IPS-18a (cell line): ENCODE data around the gene P2RY2.

Experiments used
- H3K27ac ChIP-seq: one replicate; pipeline ENCODE4 v1.5.1; 2013; ENCODE audit warnings: low read length
- H3K27me3 ChIP-seq: one replicate; pipeline ENCODE4 v1.6.1; 2013; ENCODE audit warnings: mild to moderate bottlenecking, low read length; ENCODE audit not compliant: control insufficient read depth, insufficient read depth
- H3K36me3 ChIP-seq: one replicate; pipeline ENCODE4 v1.6.1; 2013; ENCODE audit warnings: low read depth, low read length; ENCODE audit not compliant: control insufficient read depth
- H3K4me1 ChIP-seq: one replicate; pipeline ENCODE4 v1.6.1; 2013; ENCODE audit warnings: low read depth, low read length; ENCODE audit not compliant: control insufficient read depth
- H3K4me3 ChIP-seq: one replicate; pipeline ENCODE4 v1.5.1; 2013; ENCODE audit warnings: low read length
- H3K9ac ChIP-seq: one replicate; pipeline ENCODE4 v1.6.1; 2013; ENCODE audit warnings: mild to moderate bottlenecking, low read length, moderate library complexity
- H3K9me3 ChIP-seq: one replicate; pipeline ENCODE4 v1.6.1; 2013; ENCODE audit warnings: low read depth, low read length; ENCODE audit not compliant: control insufficient read depth

The P2RY2 gene

GRCh38 chr11:73198677-73199076, 19.4 kb upstream of the P2RY2 start:
- no peak overlapping the region for H3K4me3 ChIP-seq
- H3K4me1 ChIP-seq = peaks cover 27% of the 10 kb centered on the region
- no peaks in the 10 kb centered on the region for H3K36me3 ChIP-seq
- no peaks in the 10 kb centered on the region for H3K9me3 ChIP-seq
- H3K27ac ChIP-seq = no peak overlapping the region
- no peaks in the 10 kb centered on the region for H3K27me3 ChIP-seq
- H3K9ac ChIP-seq = no peak overlapping the region

GRCh38 chr11:73199446-73199845, 18.6 kb upstream of the P2RY2 start:
- Histone ChIP-seq H3K4me1 (peaks cover 27% of the 10 kb centered on the region), H3K9ac (no peak overlapping the region), H3K27ac (no peak overlapping the region), H3K36me3 (no peaks in the 10 kb centered on the region), H3K4me3 (no peak overlapping the region), H3K9me3 (no peaks in the 10 kb centered on the region), H3K27me3 (no peaks in the 10 kb centered on the region)

- Histone ChIP-seq H3K36me3 (no peaks in the 10 kb centered on the region), H3K27me3 (no peaks in the 10 kb centered on the region), H3K27ac (no peak overlapping the region), H3K4me1 (peaks cover 27% of the 10 kb centered on the region), H3K9ac (no peak overlapping the region), H3K9me3 (no peaks in the 10 kb centered on the region), H3K4me3 (no peak overlapping the region)
Measured at GRCh38 chr11:73200256-73200655, 17.8 kb upstream of the P2RY2 start.

GRCh38 chr11:73201249-73201648, 16.8 kb upstream of the P2RY2 start:
- Histone ChIP-seq H3K36me3 (no peaks in the 10 kb centered on the region), H3K9ac (no peak overlapping the region), H3K9me3 (no peaks in the 10 kb centered on the region), H3K27ac (no peak overlapping the region), H3K4me3 (no peak overlapping the region), H3K4me1 (peaks cover 27% of the 10 kb centered on the region), H3K27me3 (no peaks in the 10 kb centered on the region)

GRCh38 chr11:73201888-73202780, 15.9 kb upstream of the P2RY2 start:
- no peak overlapping the region for H3K27ac ChIP-seq
- H3K36me3 ChIP-seq = no peaks in the 10 kb centered on the region
- H3K4me3 ChIP-seq = no peak overlapping the region
- H3K9ac ChIP-seq = no peak overlapping the region
- H3K4me1 ChIP-seq = peaks cover 27% of the 10 kb centered on the region
- H3K9me3 ChIP-seq = no peaks in the 10 kb centered on the region
- H3K27me3 ChIP-seq = no peaks in the 10 kb centered on the region

- Histone ChIP-seq H3K27ac (no peak overlapping the region), H3K27me3 (no peaks in the 10 kb centered on the region), H3K9me3 (no peaks in the 10 kb centered on the region), H3K4me1 (peaks cover 27% of the 10 kb centered on the region), H3K4me3 (no peak overlapping the region), H3K9ac (no peak overlapping the region), H3K36me3 (no peaks in the 10 kb centered on the region)
Measured at GRCh38 chr11:73203322-73203721, 14.8 kb upstream of the P2RY2 start.

GRCh38 chr11:73203790-73204189, 14.3 kb upstream of the P2RY2 start:
- H3K4me3 ChIP-seq = no peak overlapping the region
- no peaks in the 10 kb centered on the region for H3K36me3 ChIP-seq
- no peaks in the 10 kb centered on the region for H3K27me3 ChIP-seq
- no peak overlapping the region for H3K27ac ChIP-seq
- peaks cover 22% of the 10 kb centered on the region for H3K4me1 ChIP-seq
- no peaks in the 10 kb centered on the region for H3K9me3 ChIP-seq
- no peak overlapping the region for H3K9ac ChIP-seq

GRCh38 chr11:73204711-73205121, 13.4 kb upstream of the P2RY2 start:
- H3K4me3 ChIP-seq = no peak overlapping the region
- H3K27ac ChIP-seq = no peak overlapping the region
- H3K9me3 ChIP-seq = no peaks in the 10 kb centered on the region
- H3K4me1 ChIP-seq = peaks cover 19% of the 10 kb centered on the region
- H3K36me3 ChIP-seq = no peaks in the 10 kb centered on the region
- H3K9ac ChIP-seq = no peak overlapping the region
- no peaks in the 10 kb centered on the region for H3K27me3 ChIP-seq

GRCh38 chr11:73205661-73206343, 12.3 kb upstream of the P2RY2 start:
- H3K4me1 ChIP-seq = peaks cover 8% of the 10 kb centered on the region
- H3K27ac ChIP-seq = no peak overlapping the region

GRCh38 chr11:73206801-73207200, 11.3 kb upstream of the P2RY2 start:
- Histone ChIP-seq H3K27ac (no peak overlapping the region), H3K4me1 (no peaks in the 10 kb centered on the region)

More at GRCh38 chr11:73205661-73206343, 12.3 kb upstream of the P2RY2 start:
- H3K9ac ChIP-seq = no peak overlapping the region
- no peaks in the 10 kb centered on the region for H3K9me3 ChIP-seq
- no peaks in the 10 kb centered on the region for H3K27me3 ChIP-seq
- H3K4me3 ChIP-seq = no peak overlapping the region
- H3K36me3 ChIP-seq = no peaks in the 10 kb centered on the region

GRCh38 chr11:73209892-73210291, 8.2 kb upstream of the P2RY2 start:
- no peaks in the 10 kb centered on the region for H3K27me3 ChIP-seq
- H3K9ac ChIP-seq = no peak overlapping the region
- H3K4me3 ChIP-seq = no peak overlapping the region
- no peaks in the 10 kb centered on the region for H3K4me1 ChIP-seq
- no peaks in the 10 kb centered on the region for H3K36me3 ChIP-seq
- no peaks in the 10 kb centered on the region for H3K9me3 ChIP-seq
- no peak overlapping the region for H3K27ac ChIP-seq

More at GRCh38 chr11:73206801-73207200, 11.3 kb upstream of the P2RY2 start:
- H3K36me3 ChIP-seq = no peaks in the 10 kb centered on the region
- H3K9ac ChIP-seq = no peak overlapping the region
- H3K27me3 ChIP-seq = no peaks in the 10 kb centered on the region
- H3K9me3 ChIP-seq = no peaks in the 10 kb centered on the region
- no peak overlapping the region for H3K4me3 ChIP-seq
